SJCRH30 (cell line): ENCODE results near the gene GSTM1. TPM values are rescaled to one million over a fixed set of nuclear protein-coding genes. Genes with fewer than 3 reads are reported as not detected.

Source experiments
- DNase-seq, 2 experiments: peaks; one replicate each; pipeline ENCODE4 v3.0.0-alpha.2; 2015 to 2020
- H3K27ac ChIP-seq: fragments of 250-450 bp; sonication (Bioruptor Pico); 2 replicates; pipeline ENCODE4 v1.5.1; 2020; ENCODE audit warnings: mild to moderate bottlenecking, moderate library complexity
- H3K27me3 ChIP-seq: fragments of 250-450 bp; sonication (Bioruptor Pico); 2 replicates; pipeline ENCODE4 v1.5.1; 2020; ENCODE audit warnings: mild to moderate bottlenecking, moderate library complexity
- H3K36me3 ChIP-seq: fragments of 250-450 bp; sonication (Bioruptor Pico); 2 replicates; pipeline ENCODE4 v1.5.1; 2020; ENCODE audit warnings: mild to moderate bottlenecking, moderate library complexity
- H3K4me1 ChIP-seq: fragments of 250-450 bp; sonication (Bioruptor Pico); 2 replicates; pipeline ENCODE4 v1.5.1; 2020; ENCODE audit warnings: mild to moderate bottlenecking, moderate library complexity
- H3K4me3 ChIP-seq: fragments of 250-450 bp; sonication (Bioruptor Pico); 2 replicates; pipeline ENCODE4 v1.5.1; 2020; ENCODE audit warnings: mild to moderate bottlenecking, moderate library complexity
- H3K9me3 ChIP-seq: fragments of 250-450 bp; sonication (Bioruptor Pico); replicated peaks from 2 replicates; pipeline ENCODE4 v1.5.1; 2020; ENCODE audit warnings: mild to moderate bottlenecking, moderate library complexity
- total RNA-seq: library from RNA; depleted of rRNA; stranded (reverse); fragments of >200 nt; shearing (Covaris generic); gene quantifications from 2 replicates; pipeline ENCODE4 v1.2.3, GENCODE V29; 2014

Gene GSTM1
- total RNA-seq, 1 experiment from 2014 or later, result not detected

- Histone ChIP-seq H3K27me3 (no peaks in the 10 kb centered on the region; the same call in 1 of the 2 replicates), H3K4me3 (no peak overlapping the region), H3K9me3 (no peaks in the 10 kb centered on the region), H3K4me1 (no peaks in the 10 kb centered on the region), H3K36me3 (no peaks in the 10 kb centered on the region), H3K27ac (no peak overlapping the region)
- DNase-seq, result no peak
Observed at GRCh38 chr1:109721971-109722370, 34.4 kb downstream of the GSTM1 start.

- H3K27me3 ChIP-seq, result no peaks in the 10 kb centered on the region
- no peak for DNase-seq
- H3K4me3 ChIP-seq, result no peak overlapping the region
- no peaks in the 10 kb centered on the region for H3K4me1 ChIP-seq
- H3K9me3 ChIP-seq, result no peaks in the 10 kb centered on the region
- H3K36me3 ChIP-seq, result no peaks in the 10 kb centered on the region
- H3K27ac ChIP-seq, result no peak overlapping the region
Observed at GRCh38 chr1:109722908-109723691, 35.5 kb downstream of the GSTM1 start.

GRCh38 chr1:109724933-109725332, 37.3 kb downstream of the GSTM1 start:
- H3K36me3 ChIP-seq, result no peaks in the 10 kb centered on the region
- H3K4me3 ChIP-seq, result no peak overlapping the region
- no peak overlapping the region for H3K27ac ChIP-seq
- H3K27me3 ChIP-seq, result peaks cover 5% of the 10 kb centered on the region; the same call in 1 of the 2 replicates
- DNase-seq, result no peak
- H3K9me3 ChIP-seq, result no peaks in the 10 kb centered on the region
- H3K4me1 ChIP-seq, result no peaks in the 10 kb centered on the region

- no peak for DNase-seq
- peaks cover 5% of the 10 kb centered on the region; the same call in 1 of the 2 replicates for H3K27me3 ChIP-seq
- H3K4me1 ChIP-seq, result no peaks in the 10 kb centered on the region
- H3K9me3 ChIP-seq, result no peaks in the 10 kb centered on the region
- H3K4me3 ChIP-seq, result no peak overlapping the region
- no peaks in the 10 kb centered on the region for H3K36me3 ChIP-seq
- no peak overlapping the region for H3K27ac ChIP-seq
Observed at GRCh38 chr1:109725510-109725909, 37.9 kb downstream of the GSTM1 start.

- no peak for DNase-seq
- Histone ChIP-seq H3K36me3 (no peaks in the 10 kb centered on the region), H3K4me1 (0 out of 2 replicates have a peak, but pooled peaks cover 2% of the 10 kb centered on the region), H3K27ac (no peak overlapping the region), H3K4me3 (no peak overlapping the region), H3K27me3 (peaks cover 5% of the 10 kb centered on the region; the same call in 1 of the 2 replicates), H3K9me3 (no peaks in the 10 kb centered on the region)
Observed at GRCh38 chr1:109726007-109726406, 38.4 kb downstream of the GSTM1 start.

- Histone ChIP-seq H3K4me3 (no peak overlapping the region), H3K27ac (no peak overlapping the region), H3K36me3 (no peaks in the 10 kb centered on the region), H3K27me3 (peaks cover 5% of the 10 kb centered on the region; the same call in 1 of the 2 replicates), H3K9me3 (no peaks in the 10 kb centered on the region), H3K4me1 (0 out of 2 replicates have a peak, but pooled peaks cover 3% of the 10 kb centered on the region)
- DNase-seq, result no peak
Observed at GRCh38 chr1:109726728-109727373, 39.2 kb downstream of the GSTM1 start.

GRCh38 chr1:109728870-109729269, 41.3 kb downstream of the GSTM1 start:
- Histone ChIP-seq H3K36me3 (no peaks in the 10 kb centered on the region), H3K4me1 (peaks cover 6% of the 10 kb centered on the region; the same call in 1 of the 2 replicates), H3K9me3 (no peaks in the 10 kb centered on the region), H3K4me3 (no peak overlapping the region), H3K27me3 (peaks cover 5% of the 10 kb centered on the region), H3K27ac (no peak overlapping the region)
- DNase-seq, result no peak

GRCh38 chr1:109730666-109731065, 43.0 kb downstream of the GSTM1 start:
- H3K4me1 ChIP-seq, result peaks cover 6% of the 10 kb centered on the region; the same call in 1 of the 2 replicates
- H3K4me3 ChIP-seq, result no peak overlapping the region
- DNase-seq, result peak; percentile 22 to 24
- H3K36me3 ChIP-seq, result no peaks in the 10 kb centered on the region
- no peaks in the 10 kb centered on the region for H3K9me3 ChIP-seq
- no peak overlapping the region for H3K27ac ChIP-seq
- H3K27me3 ChIP-seq, result peaks cover 5% of the 10 kb centered on the region

GRCh38 chr1:109732390-109732881, 44.8 kb downstream of the GSTM1 start:
- Histone ChIP-seq H3K27me3 (peaks cover 5% of the 10 kb centered on the region), H3K9me3 (no peaks in the 10 kb centered on the region), H3K4me1 (peaks cover 6% of the 10 kb centered on the region; the same call in 1 of the 2 replicates), H3K4me3 (no peak overlapping the region), H3K27ac (no peak overlapping the region), H3K36me3 (no peaks in the 10 kb centered on the region)
- DNase-seq, result no peak

- peaks cover 5% of the 10 kb centered on the region for H3K27me3 ChIP-seq
- H3K36me3 ChIP-seq, result no peaks in the 10 kb centered on the region
- no peaks in the 10 kb centered on the region for H3K9me3 ChIP-seq
- H3K4me1 ChIP-seq, result peaks cover 6% of the 10 kb centered on the region; the same call in 1 of the 2 replicates
- no peak overlapping the region for H3K27ac ChIP-seq
- no peak overlapping the region for H3K4me3 ChIP-seq
- no peak for DNase-seq
Observed at GRCh38 chr1:109733236-109733870, 45.7 kb downstream of the GSTM1 start.

GRCh38 chr1:109739738-109740614, 52.4 kb downstream of the GSTM1 start:
- H3K9me3 ChIP-seq, result no peaks in the 10 kb centered on the region
- peak overlapping the region; percentile 29; the same call in 1 of the 2 replicates for H3K27ac ChIP-seq
- H3K27me3 ChIP-seq, result no peaks in the 10 kb centered on the region
- peak overlapping the region; percentile 65 for H3K4me3 ChIP-seq
- DNase-seq, result peak; percentile 65 to 77
- H3K4me1 ChIP-seq, result no peaks in the 10 kb centered on the region
- no peaks in the 10 kb centered on the region for H3K36me3 ChIP-seq

- no peak for DNase-seq
- Histone ChIP-seq H3K4me1 (no peaks in the 10 kb centered on the region), H3K27me3 (no peaks in the 10 kb centered on the region), H3K36me3 (no peaks in the 10 kb centered on the region), H3K9me3 (no peaks in the 10 kb centered on the region), H3K27ac (peak within 1 kb of the TSS; percentile 29; the same call in 1 of the 2 replicates), H3K4me3 (peak within 1 kb of the TSS; percentile 65)
Observed at GRCh38 chr1:109740615-109741373, 53.2 kb downstream of the GSTM1 start, which contains the start of gene GSTM3. GSTM3 (minus strand) TSS chr1:109741038; CDS start chr1:109740287, 751 bp downstream.
